Activated CD8-positive, alpha-beta memory T cell treated with anti-CD3 and anti-CD28 coated beads for 48 hours (primary cell): ENCODE results near the gene SLC25A5.
"Not testable (repeated sequence)": the region's sequence is repeated elsewhere in the genome, so short reads cannot be mapped to it uniquely, and the experiment has no call there.

ENCODE experiments used
- DNase-seq, 3 experiments: peaks; one replicate each; pipeline ENCODE4 v3.0.0-alpha.2; 2020; ENCODE audit warnings: low read depth in 2 of 3, low spot score in 2 of 3

Gene SLC25A5

DNA sequence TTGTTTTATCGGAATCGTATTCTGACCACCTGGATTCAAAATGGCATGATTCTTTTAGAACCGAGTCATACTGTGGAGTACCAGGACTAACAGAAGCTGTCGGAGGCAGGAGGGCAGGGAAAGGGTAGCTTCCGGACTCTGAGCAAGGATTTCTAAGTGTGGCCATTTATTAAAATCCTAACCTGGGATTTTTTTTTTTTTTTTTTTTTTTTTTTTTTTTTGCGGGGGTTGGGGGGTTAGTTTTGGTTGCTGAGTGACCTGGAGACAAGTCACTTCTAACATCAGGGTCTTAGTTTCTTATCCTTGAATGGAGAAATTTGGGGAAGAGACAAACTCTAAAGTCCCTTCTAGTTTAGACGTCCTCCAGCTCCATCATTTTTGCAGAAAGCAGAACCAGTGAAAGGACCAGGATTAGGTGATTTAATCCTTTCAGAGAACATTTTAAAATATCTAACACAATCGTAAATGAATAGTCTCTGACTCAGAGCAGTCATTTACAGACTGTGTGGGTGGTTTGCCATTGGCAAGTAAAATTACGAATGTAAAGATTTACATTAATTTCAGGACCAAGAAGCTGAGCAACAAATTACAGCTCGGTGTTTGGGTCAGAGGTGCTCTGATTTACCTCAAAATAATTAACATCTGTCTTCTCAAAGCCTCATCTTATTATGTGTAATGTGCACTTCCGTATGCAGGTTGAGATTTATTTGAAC lies 7.3 kb downstream of the SLC25A5 start:
- no peak for DNase-seq

DNA sequence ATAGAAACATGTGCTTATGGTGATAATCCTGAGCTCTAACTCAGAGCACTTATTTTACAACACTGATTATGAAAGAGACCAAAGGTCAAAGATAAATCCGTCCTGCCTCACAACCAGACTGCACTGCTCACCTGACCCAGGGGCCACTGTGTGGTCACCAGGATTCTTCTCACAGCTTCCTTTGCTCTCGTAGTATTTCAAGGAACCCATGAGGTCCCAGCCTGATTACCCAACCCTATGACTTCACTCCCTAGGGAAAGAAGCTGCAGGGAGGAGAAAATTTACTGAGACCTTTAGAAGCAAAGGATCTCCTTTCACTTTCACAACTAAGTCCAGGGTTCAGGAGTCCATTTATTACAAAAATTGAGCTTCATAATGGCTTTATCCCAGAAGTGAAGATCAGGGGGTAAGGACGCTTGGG lies 9.6 kb downstream of the SLC25A5 start:
- no peak for DNase-seq

DNA sequence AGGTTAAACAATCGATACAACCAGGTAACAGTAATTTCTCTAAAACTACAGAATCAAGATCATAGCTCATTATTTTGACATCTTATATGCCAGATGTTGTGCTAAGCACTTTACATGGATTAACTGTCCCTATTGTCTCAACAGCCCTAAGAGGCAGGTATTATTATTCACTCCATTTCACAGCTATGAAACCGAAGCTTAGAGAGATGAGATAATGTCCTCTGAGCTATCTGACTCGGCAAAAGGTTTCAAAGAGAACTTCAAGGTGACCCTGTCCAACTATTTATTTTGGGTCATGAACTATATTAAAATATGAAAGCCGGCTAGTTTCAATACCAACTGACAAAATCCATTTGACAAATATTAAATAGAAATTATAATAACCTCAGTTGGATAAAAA lies 10.3 kb downstream of the SLC25A5 start:
- DNase-seq = no peak

GRCh38 chrX:119479845-119480244 lies 11.6 kb downstream of the SLC25A5 start:
- no peak for DNase-seq

DNA sequence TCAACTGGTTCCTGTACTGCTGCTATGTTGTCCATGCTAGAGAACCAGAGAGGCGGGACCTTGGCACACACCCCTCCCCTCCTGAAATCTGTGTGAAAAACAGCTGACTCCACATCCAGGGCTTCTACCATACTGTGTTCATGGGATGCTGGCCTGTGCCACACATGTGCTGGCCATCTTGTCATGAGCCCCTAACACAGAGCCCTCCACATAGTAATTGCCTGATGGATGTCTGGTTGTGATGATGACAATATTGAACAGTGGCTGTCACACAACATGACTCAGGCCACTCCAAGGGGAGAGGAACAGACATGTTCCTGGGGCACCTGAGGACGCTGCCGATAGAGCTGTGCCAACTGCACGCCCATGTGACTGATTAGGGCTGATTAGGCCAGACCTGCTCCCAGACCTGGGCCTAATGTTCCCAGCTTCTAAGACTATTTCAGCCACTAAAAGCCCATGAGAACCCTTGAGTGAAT lies 13.1 kb downstream of the SLC25A5 start:
- DNase-seq = no peak

DNA sequence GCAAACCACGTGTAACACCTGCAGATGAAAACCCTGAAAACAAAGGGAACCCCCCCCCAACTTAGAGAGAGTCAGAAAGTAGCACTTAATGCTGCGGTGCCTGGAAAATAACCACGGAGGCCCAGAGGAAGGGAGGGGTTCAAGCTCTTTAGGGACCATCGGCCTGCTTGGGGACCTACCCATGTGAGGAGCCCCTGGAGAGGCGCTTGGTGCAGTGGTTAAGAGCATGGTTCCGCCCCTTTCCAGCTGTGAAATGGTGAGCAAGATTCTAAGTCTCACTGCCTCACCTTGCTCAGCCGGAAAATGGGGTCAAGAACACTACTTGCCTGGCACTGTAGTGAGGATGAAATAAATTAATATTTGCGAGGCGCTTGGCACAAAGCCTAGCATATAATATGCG lies 13.8 kb downstream of the SLC25A5 start:
- DNase-seq = no peak

GRCh38 chrX:119482481-119483480 lies 14.5 kb downstream of the SLC25A5 start:
- peak; percentile 22 to 39 (median 36) for DNase-seq

- DNase-seq = no peak
Measured at GRCh38 chrX:119486745-119487144, 18.5 kb downstream of the SLC25A5 start.

- not testable (repeated sequence) for DNase-seq
Measured at GRCh38 chrX:119487766-119488165, 19.5 kb downstream of the SLC25A5 start.

DNA sequence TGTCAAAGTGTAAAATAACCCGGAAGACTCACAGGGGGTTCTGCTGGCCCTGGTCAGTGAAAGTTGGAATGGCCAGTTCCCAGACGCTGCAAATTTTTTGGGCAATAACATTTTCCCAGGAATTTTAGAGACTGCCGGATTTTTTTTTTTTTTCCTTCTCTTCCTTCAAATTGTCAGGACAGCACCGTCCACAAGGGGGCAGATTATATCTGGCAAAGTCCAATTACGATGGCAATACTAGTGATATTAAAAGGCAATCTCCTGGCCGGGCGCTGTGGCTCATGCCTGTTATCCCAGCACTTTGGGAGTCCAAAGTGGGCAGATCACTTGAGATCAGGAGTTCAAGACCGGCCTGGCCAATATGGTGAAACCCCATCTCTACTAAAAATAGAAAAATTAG lies 20.5 kb downstream of the SLC25A5 start:
- DNase-seq = no peak

GRCh38 chrX:119489212-119490074 lies 21.2 kb downstream of the SLC25A5 start:
- DNase-seq = no peak

DNA sequence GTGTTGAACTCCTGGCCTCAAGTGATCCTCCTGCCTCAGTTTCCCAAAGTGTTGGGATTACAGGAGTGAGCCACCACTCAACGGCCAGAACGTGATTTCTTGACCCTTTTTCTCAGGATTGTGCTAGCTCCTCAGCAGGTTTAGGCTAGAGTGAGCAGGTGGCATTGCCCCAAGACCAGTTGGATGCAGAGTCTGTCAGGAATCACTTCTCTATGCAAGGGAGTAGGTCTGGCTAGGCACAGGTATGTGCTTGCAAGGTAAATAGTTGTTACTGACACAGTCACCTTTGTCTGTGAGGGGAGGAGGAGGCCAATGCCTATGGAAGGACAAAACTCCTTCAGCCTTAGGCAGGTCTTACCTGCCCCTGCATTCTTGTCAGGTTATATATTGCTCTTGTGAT lies 24.2 kb downstream of the SLC25A5 start:
- DNase-seq = no peak

GRCh38 chrX:119493851-119494495 lies 25.7 kb downstream of the SLC25A5 start:
- not testable (repeated sequence) for DNase-seq

GRCh38 chrX:119495734-119496726 lies 27.8 kb downstream of the SLC25A5 start:
- DNase-seq = no peak

GRCh38 chrX:119497185-119497584 lies 28.9 kb downstream of the SLC25A5 start:
- DNase-seq = no peak

GRCh38 chrX:119500061-119500800 lies 32.0 kb downstream of the SLC25A5 start:
- no peak for DNase-seq

DNA sequence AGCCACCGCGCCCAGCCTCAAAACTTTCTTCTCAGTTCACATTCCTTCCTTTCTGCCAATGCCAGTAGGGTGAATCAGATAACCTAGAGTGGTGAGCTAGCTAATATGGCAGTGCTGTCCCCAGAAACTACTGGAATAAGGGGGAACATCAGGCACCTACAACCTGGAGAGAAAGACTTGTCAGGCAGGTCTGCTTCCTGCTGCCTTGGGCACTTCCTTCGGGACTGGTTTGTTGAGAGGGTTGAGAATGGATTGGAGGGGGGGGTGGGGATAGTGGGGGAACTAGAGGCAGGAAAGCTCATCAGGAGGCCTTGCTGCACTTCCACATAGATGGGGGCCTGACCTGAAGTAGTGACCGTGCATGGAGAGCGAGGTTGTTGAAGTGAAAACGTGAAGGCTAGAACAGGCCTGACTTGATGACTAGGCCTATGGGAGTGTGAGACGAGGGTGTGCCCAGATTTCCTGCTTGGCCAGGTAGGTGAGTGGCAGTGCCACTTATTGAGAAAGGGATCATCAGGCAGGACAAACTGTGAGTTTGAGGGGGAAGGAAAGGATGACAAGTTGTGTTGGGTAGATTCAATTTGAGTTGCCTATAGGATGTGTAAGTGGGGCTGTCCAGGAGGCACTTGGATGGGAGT lies 33.4 kb downstream of the SLC25A5 start:
- no peak for DNase-seq
